Skeletal muscle cell (primary cell): ENCODE data around the gene HMGN4.
A peak's percentile ranks its signal among the peaks of the same experiment; 100 is the strongest.
"Not testable (repeated sequence)": the region's sequence is repeated elsewhere in the genome, so short reads cannot be mapped to it uniquely, and the experiment has no call there.

Experiments
- DNase-seq: peaks from one replicate; pipeline ENCODE4 v3.0.0-alpha.2; 2010; ENCODE audit warnings: low read depth
- H3K4me3 ChIP-seq: 2 replicates; pipeline ENCODE4 v1.5.1; 2011; ENCODE audit warnings: low read depth, mild to moderate bottlenecking, control low read depth, low read length, moderate library complexity

The HMGN4 gene

DNA sequence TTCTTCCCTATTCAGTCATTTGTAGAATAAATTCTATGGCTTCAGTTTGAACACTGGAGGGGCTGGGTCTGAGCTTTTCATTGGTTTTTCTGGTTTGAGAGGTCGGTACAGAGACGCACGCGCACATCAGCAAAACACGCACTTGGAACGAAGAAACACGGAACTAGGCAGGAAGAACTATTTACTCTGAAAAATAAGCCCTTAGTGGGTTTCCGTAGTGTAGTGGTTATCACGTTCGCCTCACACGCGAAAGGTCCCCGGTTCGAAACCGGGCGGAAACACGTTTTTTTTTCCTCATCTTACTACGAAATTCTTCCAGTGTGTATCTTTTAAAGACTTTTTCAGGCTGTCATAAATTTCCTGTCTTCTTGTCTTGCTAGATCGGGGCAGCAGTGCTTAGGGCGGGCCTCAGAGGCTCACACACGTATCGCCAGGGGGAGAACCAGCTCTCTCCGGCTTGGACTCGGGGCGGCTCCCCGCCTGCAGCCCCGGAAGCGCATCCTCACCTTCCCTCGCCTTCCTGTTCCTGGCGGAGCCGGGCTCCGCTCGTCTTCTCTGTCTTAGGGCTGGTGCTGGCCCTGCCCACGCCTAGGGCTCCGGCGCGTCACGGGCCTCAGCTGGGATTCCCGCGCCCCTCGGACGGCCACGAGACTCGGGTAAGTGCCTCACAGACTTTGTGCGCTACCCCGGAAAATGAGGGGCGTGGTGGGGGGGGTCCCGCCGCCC lies at the start of gene HMGN4:
Gene HMGN4 (plus strand): TSS at position 521 of the 726 bp plus-strand sequence. CDS start 6,841 bp downstream, outside the sequence.
- DNase-seq: no peak
- H3K4me3 ChIP-seq: peak within 1 kb of the TSS; percentile 76

DNA sequence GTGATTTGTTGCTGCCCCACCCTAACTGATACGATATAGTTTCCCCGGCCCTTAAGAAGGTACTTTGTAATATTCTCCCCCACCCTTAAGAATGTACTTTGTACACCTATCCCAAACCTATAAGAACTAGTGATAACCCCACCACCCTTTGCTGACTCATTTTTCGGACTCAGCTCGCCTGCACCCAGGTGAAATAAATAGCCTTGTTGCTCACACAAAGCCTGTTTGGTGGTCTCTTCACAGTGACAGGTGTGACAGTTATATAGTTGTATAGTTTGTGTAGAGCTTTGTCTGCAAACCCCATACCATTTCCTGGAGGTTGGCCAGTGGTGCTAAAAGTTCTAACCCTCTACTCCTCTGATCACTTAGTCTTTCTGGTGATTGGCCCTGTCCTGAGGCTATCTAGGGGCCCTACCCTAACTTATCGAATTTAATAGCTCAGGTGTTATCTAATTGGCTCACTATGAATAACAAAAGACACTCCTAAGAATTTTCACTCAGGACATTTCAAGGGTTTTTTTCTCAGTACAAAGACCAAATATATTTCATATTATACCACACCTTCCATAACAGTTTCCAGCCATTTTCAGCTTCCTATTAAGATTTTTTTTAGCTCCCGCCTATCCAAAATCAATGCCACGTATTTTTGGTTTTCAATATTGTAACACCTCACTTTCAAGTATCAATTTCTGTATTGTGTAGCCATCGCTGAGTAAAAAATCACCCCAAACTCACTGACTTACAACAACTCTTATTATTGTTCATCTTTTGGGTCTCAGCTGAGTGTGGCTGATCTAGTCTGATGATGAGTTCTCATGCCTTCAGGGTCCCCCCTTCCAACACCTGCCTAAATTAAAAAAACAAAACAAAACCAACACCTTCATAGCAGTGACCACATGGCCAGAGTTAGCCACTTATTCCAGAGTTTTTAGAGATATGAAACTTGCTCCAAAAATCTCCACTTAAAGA lies 47.9 kb upstream of the HMGN4 start:
- no peak for DNase-seq
- no peak overlapping the region for H3K4me3 ChIP-seq

DNA sequence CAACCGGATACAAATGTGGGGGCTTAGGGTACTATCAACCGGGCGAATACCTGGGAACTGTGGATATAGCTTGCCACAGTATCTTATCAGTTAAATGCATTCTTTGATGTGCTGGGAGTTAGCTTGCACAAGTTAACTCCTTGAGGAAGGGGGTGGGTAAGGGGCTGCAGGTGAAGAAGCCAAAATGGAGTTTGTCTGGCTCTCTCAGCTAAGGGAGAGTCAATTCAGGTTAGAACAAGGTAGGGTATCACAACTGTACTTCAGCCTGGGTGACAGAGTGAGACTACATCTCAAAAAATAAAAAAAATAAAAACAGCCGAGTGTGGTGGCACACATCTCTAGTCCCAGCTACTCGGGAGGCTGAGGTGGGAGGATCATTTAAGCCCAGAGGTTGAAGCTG lies 46.6 kb upstream of the HMGN4 start:
- no peak for DNase-seq
- H3K4me3 ChIP-seq: no peak overlapping the region

DNA sequence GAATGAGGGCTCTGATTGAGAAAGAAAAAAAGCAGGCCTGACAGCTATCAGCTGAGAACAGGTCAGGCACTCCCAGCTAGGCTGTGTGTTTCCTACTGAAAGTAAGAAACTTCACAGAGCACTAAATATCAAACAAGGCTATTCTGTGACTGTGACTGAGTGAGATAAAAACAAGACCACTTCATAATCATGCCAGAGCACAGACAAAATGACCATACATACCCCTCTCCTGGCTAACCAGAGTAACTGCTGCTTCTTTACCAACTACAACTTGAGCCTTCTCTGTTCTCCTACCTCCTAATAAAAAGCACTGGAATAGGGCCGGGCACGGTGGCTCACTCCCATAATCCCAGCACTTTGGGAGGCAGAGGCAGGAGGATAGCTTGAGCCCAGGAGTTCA lies 44.9 kb upstream of the HMGN4 start:
- DNase-seq: no peak
- H3K4me3 ChIP-seq: no peak overlapping the region

DNA sequence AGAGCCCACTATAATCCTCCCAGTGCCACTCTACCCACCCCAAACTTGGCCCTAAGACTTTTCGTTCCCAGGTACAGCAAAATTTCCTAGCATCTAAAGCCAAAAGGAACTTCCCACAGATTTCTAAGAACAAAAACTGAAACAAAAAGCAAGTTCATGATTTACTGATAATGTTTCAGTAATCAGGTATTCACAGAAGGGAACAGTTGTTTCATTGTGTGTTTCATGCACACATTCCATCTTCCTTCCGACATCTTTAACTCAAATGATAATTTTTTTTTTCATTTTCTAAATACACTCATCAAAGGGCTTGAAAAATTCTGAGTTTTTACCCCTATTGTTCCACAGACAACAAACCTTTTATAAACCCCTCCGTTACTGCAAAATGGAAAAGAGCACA lies 44.0 kb upstream of the HMGN4 start:
- H3K4me3 ChIP-seq: no peak overlapping the region
- DNase-seq: no peak

DNA sequence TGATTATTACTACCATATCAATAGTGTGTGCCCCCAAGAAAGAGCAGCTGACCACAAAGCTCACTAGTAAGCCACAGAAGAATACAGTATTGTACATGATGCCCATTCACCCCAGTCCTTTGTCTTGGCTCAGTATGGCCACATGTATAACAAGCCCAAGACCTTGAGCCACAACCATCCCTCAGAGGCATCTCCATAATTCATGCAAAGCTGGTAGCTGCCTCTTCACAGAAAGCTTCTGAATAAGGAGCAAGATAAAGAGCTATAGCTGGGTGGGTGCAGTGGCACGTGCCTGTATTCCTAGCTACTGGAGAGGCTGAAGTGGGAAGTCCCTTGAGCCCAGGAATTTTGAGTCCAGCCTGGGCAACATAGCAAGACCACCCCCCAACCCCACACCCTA lies 42.9 kb upstream of the HMGN4 start:
- H3K4me3 ChIP-seq: no peak overlapping the region
- no peak for DNase-seq

DNA sequence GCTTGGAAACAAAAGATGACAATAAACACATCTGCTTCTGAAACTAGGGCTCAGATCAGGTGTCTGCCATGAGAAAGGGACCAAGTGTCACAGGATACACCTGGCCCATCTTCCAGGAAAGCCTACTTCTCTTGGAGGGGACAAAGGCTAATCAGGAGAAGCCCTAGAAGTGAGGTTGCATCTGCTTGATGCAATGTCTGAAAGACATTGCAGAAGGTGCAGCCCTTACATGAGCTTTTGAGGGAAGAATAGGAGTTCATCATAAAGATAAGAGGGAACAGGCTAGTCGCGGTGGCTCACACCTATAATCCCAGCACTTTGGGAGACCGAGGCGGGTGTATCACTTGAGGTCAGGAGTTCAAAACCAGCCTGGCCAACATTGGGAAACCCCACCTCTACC lies 40.6 kb upstream of the HMGN4 start:
- no peak overlapping the region for H3K4me3 ChIP-seq
- no peak for DNase-seq

DNA sequence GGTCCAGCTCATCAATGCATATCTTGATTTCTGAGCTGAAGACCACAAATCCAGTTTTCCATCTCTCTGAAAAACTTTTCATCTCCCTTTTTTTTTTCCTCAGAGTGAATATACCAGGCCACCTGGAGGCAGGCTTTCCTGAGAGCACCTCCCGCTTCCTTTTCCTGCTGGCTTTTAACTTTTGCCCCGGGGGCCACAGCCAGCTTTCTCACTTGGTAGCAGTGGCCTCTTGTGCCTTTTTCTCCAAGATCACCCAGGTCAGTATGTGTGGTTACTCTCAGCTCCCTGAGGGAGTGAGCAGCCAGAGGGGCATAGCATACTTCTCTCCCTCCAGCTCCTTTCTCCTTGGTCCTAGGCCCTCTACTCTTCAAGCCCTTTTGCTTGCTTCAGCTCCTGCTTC lies 38.1 kb upstream of the HMGN4 start, which contains the start of gene BTN1A1:
Gene BTN1A1 (plus strand): TSS at position 202 of the 400 bp plus-strand sequence. CDS start 984 bp downstream, outside the sequence.
- no peak within 1 kb of the TSS for H3K4me3 ChIP-seq
- no peak for DNase-seq

DNA sequence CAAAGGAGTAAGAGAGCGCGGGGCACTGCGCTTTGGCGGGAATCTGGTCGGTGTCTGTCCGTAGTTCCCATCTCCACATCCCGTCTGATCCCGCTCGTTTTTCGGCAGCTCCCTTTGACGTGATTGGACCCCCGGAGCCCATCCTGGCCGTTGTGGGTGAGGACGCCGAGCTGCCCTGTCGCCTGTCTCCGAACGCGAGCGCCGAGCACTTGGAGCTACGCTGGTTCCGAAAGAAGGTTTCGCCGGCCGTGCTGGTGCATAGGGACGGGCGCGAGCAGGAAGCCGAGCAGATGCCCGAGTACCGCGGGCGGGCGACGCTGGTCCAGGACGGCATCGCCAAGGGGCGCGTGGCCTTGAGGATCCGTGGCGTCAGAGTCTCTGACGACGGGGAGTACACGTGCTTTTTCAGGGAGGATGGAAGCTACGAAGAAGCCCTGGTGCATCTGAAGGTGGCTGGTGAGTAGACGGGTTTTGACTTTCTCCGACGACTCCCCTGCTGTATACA lies 36.6 kb upstream of the HMGN4 start:
- H3K4me3 ChIP-seq: peak overlapping the region; percentile 35
- no peak for DNase-seq

DNA sequence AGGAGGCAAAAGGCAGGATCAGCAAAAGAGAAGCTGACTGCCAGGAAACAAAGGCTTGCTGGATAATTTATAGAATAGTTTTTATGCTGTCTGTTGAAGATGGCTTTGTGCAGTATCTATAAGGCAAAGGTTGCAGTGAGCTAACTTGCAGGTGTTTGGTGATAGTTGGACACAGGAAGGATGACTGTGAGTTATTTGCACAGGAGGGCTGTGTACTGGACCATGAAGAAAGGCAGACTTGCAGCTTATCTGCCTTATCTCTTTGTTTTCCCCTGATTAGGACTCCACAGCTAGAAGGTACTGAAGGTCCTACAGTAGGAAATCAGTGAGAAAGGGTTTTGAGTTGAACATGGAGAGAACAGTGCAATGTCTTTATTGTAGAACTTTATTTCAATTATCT lies 36.0 kb upstream of the HMGN4 start:
- H3K4me3 ChIP-seq: no peak overlapping the region
- DNase-seq: no peak

DNA sequence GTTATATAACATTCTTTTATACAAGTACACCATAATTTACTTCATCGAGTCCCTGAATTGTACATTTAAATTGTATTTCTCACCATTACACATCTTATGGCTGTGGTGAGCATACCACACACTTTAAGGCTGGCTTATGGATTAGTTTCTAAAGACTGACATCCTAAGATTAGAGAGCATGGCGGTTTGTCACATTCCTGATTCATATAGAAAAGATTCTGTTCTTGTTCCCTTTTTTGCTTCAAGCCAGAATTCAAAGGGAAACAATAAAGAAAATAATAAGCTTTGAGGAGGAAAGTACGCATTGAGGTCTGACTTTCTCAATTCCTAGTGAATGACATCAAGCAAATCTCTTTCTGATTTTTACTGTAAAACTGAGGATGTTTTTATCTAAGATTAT lies 35.5 kb upstream of the HMGN4 start:
- no peak for DNase-seq
- H3K4me3 ChIP-seq: no peak overlapping the region

DNA sequence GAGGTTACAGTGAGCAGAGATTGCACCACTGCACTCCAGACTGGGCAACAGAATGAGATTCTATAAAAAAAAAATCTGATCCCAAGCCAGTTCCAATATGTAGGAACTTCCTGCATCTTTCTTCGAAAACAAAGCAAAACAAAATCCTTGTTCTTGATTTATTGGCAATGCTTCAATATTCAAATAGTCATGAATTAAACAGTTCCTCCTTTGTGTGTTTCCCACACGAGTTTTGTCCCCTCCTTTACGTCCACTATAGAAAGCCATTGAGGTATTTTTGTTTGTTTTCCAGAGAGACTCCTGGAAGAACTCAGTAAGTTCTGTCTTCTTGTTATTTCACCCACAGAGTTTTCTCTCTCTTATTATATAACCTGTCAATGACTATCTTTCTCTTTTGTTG lies 30.5 kb upstream of the HMGN4 start:
- no peak overlapping the region for H3K4me3 ChIP-seq
- DNase-seq: no peak

DNA sequence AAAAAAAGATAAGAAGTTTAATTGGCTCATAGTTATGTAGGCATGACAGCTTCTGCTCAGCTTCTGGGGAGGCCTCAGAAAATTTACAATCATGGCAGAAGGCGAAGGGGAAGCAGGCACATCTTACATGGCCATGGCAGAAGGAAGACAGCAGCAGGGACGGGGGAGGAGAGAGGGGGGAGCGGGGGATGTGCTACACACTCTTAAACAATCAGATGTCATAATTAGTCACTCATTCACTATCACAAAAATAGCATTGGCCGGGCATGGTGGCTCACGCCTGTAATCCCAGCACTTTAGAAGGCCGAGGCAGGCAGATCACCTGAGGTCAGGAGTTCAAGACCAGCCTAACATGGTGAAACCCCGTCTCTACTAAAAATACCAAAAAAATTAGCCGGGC lies 27.1 kb upstream of the HMGN4 start:
- H3K4me3 ChIP-seq, DNase-seq: not testable (repeated sequence)

DNA sequence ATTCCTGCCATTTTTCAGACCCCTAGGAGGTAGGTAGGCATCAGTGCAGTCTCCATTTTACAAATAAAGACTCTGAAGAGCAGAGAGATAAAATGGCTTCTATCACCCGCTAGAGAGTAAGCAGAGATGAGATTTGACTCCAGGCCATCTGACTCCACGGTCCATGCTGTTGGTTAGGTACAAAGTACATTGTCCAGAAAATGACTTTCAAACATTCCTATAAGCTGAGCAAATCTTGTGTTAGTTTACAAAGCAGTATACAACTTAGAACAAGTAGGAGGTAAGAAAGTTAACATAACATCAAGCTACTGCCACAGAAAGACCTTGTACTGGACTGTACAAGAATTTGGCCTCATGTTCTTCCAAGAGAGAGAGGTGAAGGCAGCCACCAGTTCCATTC lies 23.2 kb upstream of the HMGN4 start:
- H3K4me3 ChIP-seq: no peak overlapping the region
- DNase-seq: no peak

DNA sequence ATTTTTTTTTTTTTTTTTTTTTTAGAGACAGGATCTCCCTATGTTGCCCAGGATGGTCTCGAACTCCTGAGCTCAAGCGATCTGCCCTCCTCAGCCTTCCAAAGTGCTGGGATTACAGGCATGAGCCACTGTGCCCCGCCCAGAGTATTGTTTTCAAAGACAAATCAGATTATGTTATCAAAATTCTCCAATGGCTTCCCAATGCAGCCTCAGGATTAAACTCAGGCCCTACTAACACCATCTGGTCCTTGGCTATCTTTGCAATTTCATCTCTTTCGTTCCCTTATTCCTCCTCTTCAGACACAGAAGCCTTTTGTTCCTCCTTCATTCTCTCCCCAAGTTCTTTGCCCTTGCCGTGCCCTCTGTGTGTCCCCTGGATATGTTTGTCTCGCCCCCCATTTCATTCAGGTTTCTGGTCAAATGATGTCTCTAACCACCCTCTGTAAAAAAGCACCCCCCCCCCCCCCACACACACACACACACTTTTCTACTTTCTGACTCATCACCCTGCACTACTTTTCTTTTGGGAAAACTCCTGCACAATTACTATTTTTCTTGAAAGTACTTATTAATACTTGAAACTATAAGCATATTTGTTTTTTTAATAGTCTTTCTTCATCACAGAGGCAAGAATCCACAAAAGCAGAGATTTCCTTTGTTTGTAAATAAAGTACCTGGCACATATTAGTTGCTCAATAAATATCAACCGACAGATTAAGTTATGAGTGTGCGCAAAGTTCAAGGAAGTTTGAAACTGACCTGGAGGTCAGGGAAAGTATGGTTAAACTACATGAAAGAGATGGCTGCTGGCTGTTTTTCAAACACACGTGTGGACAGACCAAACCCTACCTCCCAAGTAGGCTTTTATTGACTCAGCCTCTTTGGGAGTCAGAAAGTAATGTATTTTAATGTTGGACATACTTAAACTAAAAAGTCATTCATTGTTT lies 21.4 kb upstream of the HMGN4 start:
- no peak for DNase-seq

DNA sequence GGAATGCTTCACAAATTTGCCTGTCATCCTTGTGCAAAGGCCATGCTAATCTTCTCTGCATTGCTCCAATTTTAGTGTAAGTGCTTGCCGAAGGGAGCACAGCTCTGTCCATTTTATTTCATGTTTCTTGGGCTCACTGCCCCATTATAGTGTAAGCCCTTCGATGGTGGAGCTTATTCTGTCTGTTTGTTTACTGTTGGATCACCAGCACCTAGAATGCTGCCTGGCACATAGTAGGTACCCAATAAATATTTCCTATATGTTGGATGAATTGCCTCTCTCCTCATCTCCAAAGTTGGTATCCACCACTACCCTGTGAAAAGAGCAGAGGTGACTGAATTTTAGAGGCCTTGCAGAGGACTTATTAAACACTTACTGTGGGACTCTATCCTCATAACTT lies 18.8 kb upstream of the HMGN4 start:
- DNase-seq: no peak
- no peak overlapping the region for H3K4me3 ChIP-seq

More for the DNA sequence above, 21.4 kb upstream of the HMGN4 start:
- H3K4me3 ChIP-seq: no peak overlapping the region

DNA sequence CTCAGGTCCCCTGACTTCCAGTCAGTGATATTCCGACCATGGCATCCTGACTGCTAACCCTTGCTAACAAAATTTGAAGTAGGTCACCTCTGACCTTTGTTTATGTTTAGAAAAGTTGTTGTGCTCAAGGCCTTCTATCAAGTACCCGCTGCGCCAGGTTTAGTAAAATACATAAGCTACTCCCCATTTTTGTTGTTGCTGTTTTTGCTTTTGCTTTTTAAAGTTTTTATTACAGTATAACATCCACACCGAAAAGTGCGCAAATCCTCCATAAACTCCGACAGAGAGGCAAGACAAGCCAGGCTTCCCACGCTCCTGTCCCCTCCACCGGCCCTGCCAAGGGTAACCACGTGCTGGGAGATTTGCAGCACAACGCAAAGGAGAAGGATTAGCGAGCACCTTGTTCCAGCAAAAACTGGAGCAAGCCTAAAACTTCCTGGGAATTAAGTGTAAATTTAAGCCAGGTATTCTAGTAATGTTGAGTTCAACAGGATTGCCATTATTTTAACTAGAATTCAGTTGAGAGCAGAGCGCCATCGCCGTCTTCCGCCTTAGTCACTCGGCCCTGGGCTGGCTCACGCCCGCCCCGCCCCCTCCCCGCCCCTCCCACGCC lies 17.8 kb upstream of the HMGN4 start:
- no peak for DNase-seq

DNA sequence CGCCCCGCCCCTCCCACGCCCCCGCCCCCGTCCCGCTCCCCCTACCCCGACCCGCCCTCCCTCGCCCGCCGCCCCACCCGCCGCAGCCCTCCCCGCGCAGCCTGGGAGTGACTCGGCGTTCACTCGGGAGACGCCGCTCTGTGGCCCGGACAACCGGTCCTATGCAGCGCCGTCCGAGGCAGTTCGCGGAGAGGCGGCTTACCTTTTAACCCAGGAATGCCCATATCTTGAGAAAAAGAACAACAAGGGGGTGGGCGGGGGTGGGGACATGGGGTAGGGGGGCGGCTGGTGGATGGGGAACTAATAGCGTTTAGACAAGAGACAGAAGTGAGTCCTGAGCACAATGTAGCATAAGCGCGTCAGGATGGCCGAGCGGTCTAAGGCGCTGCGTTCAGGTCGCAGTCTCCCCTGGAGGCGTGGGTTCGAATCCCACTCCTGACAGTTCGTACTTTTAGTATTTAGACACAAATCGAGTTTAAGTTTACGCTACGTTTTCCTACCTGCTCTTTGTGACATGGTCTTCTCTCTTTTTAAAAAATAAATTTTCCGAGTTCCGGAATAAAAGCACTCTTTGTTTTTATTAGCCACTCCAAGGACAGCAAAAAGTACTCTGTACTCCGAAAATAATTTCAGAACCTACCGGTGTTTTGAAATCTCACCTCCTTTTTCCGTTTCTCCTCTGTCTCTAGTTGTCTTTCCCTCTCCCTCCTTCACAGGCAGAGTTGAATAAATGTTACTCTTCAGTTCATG lies 17.1 kb upstream of the HMGN4 start:
- no peak for DNase-seq
- peak overlapping the region; percentile 50 for H3K4me3 ChIP-seq

More for the DNA sequence above, 17.8 kb upstream of the HMGN4 start:
- H3K4me3 ChIP-seq: peak overlapping the region; percentile 36
